Measurements from ENCODE around the gene KIF26A.
"Not testable (repeated sequence)": the region's sequence is repeated elsewhere in the genome, so short reads cannot be mapped to it uniquely, and the experiment has no call there.

KIF26A gene

GRCh38 chr14:104145826-104146601 lies 7.6 kb downstream of the KIF26A start:
- DNase-seq, result peak; percentile 0

GRCh38 chr14:104146651-104147345 lies 8.4 kb downstream of the KIF26A start:
- DNase-seq, result no peak

GRCh38 chr14:104147346-104148125 lies 9.1 kb downstream of the KIF26A start:
- no peak for DNase-seq

GRCh38 chr14:104148433-104149277 lies 10.3 kb downstream of the KIF26A start:
- no peak for DNase-seq

GRCh38 chr14:104149278-104149595 lies 10.8 kb downstream of the KIF26A start:
- no peak for DNase-seq

GRCh38 chr14:104149617-104150135 lies 11.3 kb downstream of the KIF26A start:
- no peak for DNase-seq

- DNase-seq, result no peak
These were observed 12.0 kb downstream of the KIF26A start for GRCh38 chr14:104150136-104151025.

GRCh38 chr14:104151026-104151381 lies 12.6 kb downstream of the KIF26A start:
- no peak for DNase-seq

- no peak for DNase-seq
These were observed 13.3 kb downstream of the KIF26A start for GRCh38 chr14:104151566-104152245.

GRCh38 chr14:104152246-104152575 lies 13.8 kb downstream of the KIF26A start:
- no peak for DNase-seq

GRCh38 chr14:104152686-104153393 lies 14.5 kb downstream of the KIF26A start:
- no peak for DNase-seq

GRCh38 chr14:104153394-104153755 lies 15.0 kb downstream of the KIF26A start:
- not testable (repeated sequence) for DNase-seq

- no peak for DNase-seq
These were observed 15.9 kb downstream of the KIF26A start for GRCh38 chr14:104154246-104154645.

GRCh38 chr14:104155513-104155912 lies 17.1 kb downstream of the KIF26A start:
- DNase-seq, result no peak

- no peak for DNase-seq
These were observed 17.8 kb downstream of the KIF26A start for GRCh38 chr14:104156142-104156541.

GRCh38 chr14:104157016-104157928 lies 18.9 kb downstream of the KIF26A start:
- DNase-seq, result no peak

- no peak for DNase-seq
These were observed 20.7 kb downstream of the KIF26A start for GRCh38 chr14:104158827-104159798.

- no peak for DNase-seq
These were observed 21.6 kb downstream of the KIF26A start for GRCh38 chr14:104159990-104160389.

All from stimulated activated CD4-positive, alpha-beta T cell treated with anti-CD3 and anti-CD28 coated beads, Interleukin-4, amount 100 ng/mL, for 1 hour (primary cell).